ENCODE data around the gene THADA.
"Not testable (repeated sequence)": the region's sequence is repeated elsewhere in the genome, so short reads cannot be mapped to it uniquely, and the experiment has no call there.

THADA gene

GRCh38 chr2:43594875-43595274 is 963 bp downstream of the THADA start:
- no peak for DNase-seq (ENCODE audit: low read depth)

GRCh38 chr2:43593254-43593653 is 2.6 kb downstream of the THADA start:
- DNase-seq (ENCODE audit: low read depth): no peak

GRCh38 chr2:43592443-43592842 is 3.4 kb downstream of the THADA start:
- DNase-seq (ENCODE audit: low read depth): no peak

- DNase-seq (ENCODE audit: low read depth): no peak
These were observed 10.1 kb downstream of the THADA start for GRCh38 chr2:43585708-43586107.

- DNase-seq (ENCODE audit: low read depth): no peak
These were observed 16.4 kb downstream of the THADA start for GRCh38 chr2:43579275-43579981.

- DNase-seq (ENCODE audit: low read depth): no peak
These were observed 18.6 kb downstream of the THADA start for GRCh38 chr2:43576981-43577892.

GRCh38 chr2:43572244-43572643 is 23.6 kb downstream of the THADA start:
- DNase-seq (ENCODE audit: low read depth): no peak

- DNase-seq (ENCODE audit: low read depth): no peak
These were observed 25.9 kb downstream of the THADA start for GRCh38 chr2:43569921-43570320.

- DNase-seq (ENCODE audit: low read depth): no peak
These were observed 27.6 kb downstream of the THADA start for GRCh38 chr2:43568228-43568627.

GRCh38 chr2:43566461-43566729 is 29.4 kb downstream of the THADA start:
- no peak for DNase-seq (ENCODE audit: low read depth)

GRCh38 chr2:43563679-43564078 is 32.2 kb downstream of the THADA start:
- no peak for DNase-seq (ENCODE audit: low read depth)

- DNase-seq (ENCODE audit: low read depth): no peak
These were observed 35.6 kb downstream of the THADA start for GRCh38 chr2:43560231-43560547.

- no peak for DNase-seq (ENCODE audit: low read depth)
These were observed 36.2 kb downstream of the THADA start for GRCh38 chr2:43559391-43560230.

- DNase-seq (ENCODE audit: low read depth): no peak
These were observed 38.6 kb downstream of the THADA start for GRCh38 chr2:43557196-43557595.

- no peak for DNase-seq (ENCODE audit: low read depth)
These were observed 39.6 kb downstream of the THADA start for GRCh38 chr2:43556256-43556655.

GRCh38 chr2:43553341-43553855 is 42.4 kb downstream of the THADA start:
- no peak for DNase-seq (ENCODE audit: low read depth)

- no peak for DNase-seq (ENCODE audit: low read depth)
These were observed 43.8 kb downstream of the THADA start for GRCh38 chr2:43551990-43552389.

- not testable (repeated sequence) for DNase-seq (ENCODE audit: low read depth)
These were observed 47.5 kb downstream of the THADA start for GRCh38 chr2:43548381-43548780.

- DNase-seq (ENCODE audit: low read depth): no peak
These were observed 53.4 kb downstream of the THADA start for GRCh38 chr2:43542285-43542933.

GRCh38 chr2:43541165-43541564 is 54.7 kb downstream of the THADA start:
- DNase-seq (ENCODE audit: low read depth): no peak

- no peak for DNase-seq (ENCODE audit: low read depth)
These were observed 55.6 kb downstream of the THADA start for GRCh38 chr2:43540021-43540779.

Data from T-helper 22 cell (primary cell).